ENCODE measurements around the gene KAT2B. TPM values are rescaled to one million over a fixed set of nuclear protein-coding genes. Genes with fewer than 3 reads are reported as not detected.

The KAT2B gene
- total RNA-seq, 1 experiment from 2014 or later, result 3.7 TPM

GRCh38 chr3:20105513-20106280, 65.5 kb downstream of the KAT2B start:
- no TSS peak for BruUV-seq (replicated peaks)
- ATAC-seq, result no peak
- TF ChIP-seq, protein P1, sequence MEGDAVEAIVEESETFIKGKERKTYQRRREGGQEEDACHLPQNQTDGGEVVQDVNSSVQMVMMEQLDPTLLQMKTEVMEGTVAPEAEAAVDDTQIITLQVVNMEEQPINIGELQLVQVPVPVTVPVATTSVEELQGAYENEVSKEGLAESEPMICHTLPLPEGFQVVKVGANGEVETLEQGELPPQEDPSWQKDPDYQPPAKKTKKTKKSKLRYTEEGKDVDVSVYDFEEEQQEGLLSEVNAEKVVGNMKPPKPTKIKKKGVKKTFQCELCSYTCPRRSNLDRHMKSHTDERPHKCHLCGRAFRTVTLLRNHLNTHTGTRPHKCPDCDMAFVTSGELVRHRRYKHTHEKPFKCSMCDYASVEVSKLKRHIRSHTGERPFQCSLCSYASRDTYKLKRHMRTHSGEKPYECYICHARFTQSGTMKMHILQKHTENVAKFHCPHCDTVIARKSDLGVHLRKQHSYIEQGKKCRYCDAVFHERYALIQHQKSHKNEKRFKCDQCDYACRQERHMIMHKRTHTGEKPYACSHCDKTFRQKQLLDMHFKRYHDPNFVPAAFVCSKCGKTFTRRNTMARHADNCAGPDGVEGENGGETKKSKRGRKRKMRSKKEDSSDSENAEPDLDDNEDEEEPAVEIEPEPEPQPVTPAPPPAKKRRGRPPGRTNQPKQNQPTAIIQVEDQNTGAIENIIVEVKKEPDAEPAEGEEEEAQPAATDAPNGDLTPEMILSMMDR (IDR thresholded peaks at IDR 0.05 in 2 of 3, conservative IDR thresholded peaks at IDR 0.05 in 1 of 3; ENCODE audit: borderline replicate concordance in 1 of 3, insufficient read depth in 1 of 3, low read depth in 2 of 3, low read length in 2 of 3), result no peak
- no peak for TF ChIP-seq SRF (IDR thresholded peaks at IDR 0.05; ENCODE audit: low read depth)
- no peak for TF ChIP-seq YY1 (IDR thresholded peaks at IDR 0.05; ENCODE audit: extremely low read depth, insufficient replicate concordance, low read depth, low read length)
- no peak for TF ChIP-seq ZBTB33 (IDR thresholded peaks at IDR 0.05; ENCODE audit: extremely low read depth, insufficient replicate concordance, low read length)
- TF ChIP-seq TCF7L2 (IDR thresholded peaks at IDR 0.05; ENCODE audit: borderline replicate concordance, extremely low read depth, insufficient read depth, insufficient read length), result no peak
- intact Hi-C loops (cut with micrococcal nuclease), result no loop called here
- H3K9me2 ChIP-seq (ENCODE audit: insufficient read depth), result no peaks in the 10 kb centered on the region
- no peaks in the 10 kb centered on the region for H3K27me3 ChIP-seq (ENCODE audit: insufficient read depth, low read length)
- no peak overlapping the region for H3K4me3 ChIP-seq (replicated peaks in 1 of 2; ENCODE audit: low read depth in 1 of 2, low read length in 2 of 2)
- no peak overlapping the region for H3K27ac ChIP-seq (ENCODE audit: low read depth, low read length)
- H4K20me1 ChIP-seq (ENCODE audit: insufficient read depth), result no peaks in the 10 kb centered on the region
- DNase-seq (ENCODE audit: low read depth, low spot score), result no peak
- ChIA-PET POLR2A (interaction anchor here (0.6 kb wide), 1 partner anchor 147 kb away, joined by 3 read pairs; no protein-coding TSS in a partner anchor), CTCF (no interaction called here), RAD21 (ENCODE audit: low non-redundant PET in 1 of 2, low total read pairs in 2 of 2, uncharacterized antibody in 2 of 2, unreplicated experiment in 2 of 2) (no interaction called here)
- H3K4me1 ChIP-seq (ENCODE audit: control insufficient read depth in 1 of 2, insufficient read depth in 2 of 2, low read length in 2 of 2), result no peaks in the 10 kb centered on the region
- no peak overlapping the region for H2AFZ ChIP-seq (ENCODE audit: low read depth, low read length, poor library complexity, severe bottlenecking)
- H3K79me2 ChIP-seq (ENCODE audit: insufficient read depth, low read length), result no peaks in the 10 kb centered on the region
- no peak overlapping the region for H3K4me2 ChIP-seq (ENCODE audit: low read length)
- H3K9me3 ChIP-seq (ENCODE audit: control insufficient read depth in 1 of 2, insufficient read depth in 1 of 2, low read depth in 1 of 2, low read length in 2 of 2), result no peaks in the 10 kb centered on the region
- H3K9ac ChIP-seq (ENCODE audit: low read length), result no peak overlapping the region
- no peaks in the 10 kb centered on the region for H3K36me3 ChIP-seq (ENCODE audit: control insufficient read depth in 1 of 2, insufficient read depth in 2 of 2, low read length in 2 of 2)
